Activated CD4-positive, CD25-positive, alpha-beta regulatory T cell treated with anti-CD3 and anti-CD28 coated beads, Interleukin-2, amount 50 U/mL, for 72 hours (primary cell): ENCODE measurements around the gene NFKBIB.
"Not testable (repeated sequence)": the region's sequence is repeated elsewhere in the genome, so short reads cannot be mapped to it uniquely, and the experiment has no call there.

Source experiments
- DNase-seq: peaks from one replicate; pipeline ENCODE4 v3.0.0; 2021

NFKBIB gene, protein sequence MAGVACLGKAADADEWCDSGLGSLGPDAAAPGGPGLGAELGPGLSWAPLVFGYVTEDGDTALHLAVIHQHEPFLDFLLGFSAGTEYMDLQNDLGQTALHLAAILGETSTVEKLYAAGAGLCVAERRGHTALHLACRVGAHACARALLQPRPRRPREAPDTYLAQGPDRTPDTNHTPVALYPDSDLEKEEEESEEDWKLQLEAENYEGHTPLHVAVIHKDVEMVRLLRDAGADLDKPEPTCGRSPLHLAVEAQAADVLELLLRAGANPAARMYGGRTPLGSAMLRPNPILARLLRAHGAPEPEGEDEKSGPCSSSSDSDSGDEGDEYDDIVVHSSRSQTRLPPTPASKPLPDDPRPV

DNA sequence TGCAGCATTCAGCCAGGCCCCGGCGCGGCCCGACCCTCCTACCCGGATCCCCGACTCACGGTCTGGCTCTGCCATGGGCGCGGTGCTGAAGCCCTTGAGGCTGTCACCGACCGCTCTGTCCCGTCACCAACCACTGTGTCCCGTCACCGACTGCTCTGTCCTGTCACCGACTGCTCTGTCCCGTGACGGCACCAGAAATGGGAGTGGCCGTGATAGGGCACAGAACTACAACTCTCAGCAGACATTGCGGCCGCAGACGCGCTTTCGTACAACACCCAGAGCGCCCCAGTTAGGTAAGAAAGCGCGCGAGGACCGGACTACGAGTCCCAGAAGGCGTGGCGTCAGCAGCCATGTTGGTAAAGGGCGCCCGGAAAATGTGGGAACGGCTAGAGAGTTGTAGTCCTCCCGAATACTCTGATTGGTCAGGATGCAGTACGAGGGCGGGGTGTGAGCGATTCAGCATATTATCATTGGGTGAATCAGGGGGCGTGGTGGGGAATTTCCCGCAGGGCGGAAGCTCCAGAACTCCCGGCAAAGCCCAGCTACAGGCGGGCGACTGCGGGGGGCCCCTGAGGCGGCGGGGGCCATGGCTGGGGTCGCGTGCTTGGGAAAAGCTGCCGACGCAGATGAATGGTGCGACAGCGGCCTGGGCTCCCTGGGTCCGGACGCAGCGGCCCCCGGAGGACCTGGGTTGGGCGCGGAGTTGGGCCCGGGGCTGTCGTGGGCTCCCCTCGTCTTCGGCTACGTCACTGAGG is at the start of gene NFKBIB, which contains the start of gene SIRT2:
Gene NFKBIB, plus strand, starts transcription at position 523 of the 755 bp plus-strand sequence. Its CDS starts 64 bp downstream, at position 587.
Gene SIRT2, minus strand, starts transcription at position 172 of the 755 bp plus-strand sequence. Its CDS starts 97 bp downstream, at position 75.
- DNase-seq = peak; percentile 94

DNA sequence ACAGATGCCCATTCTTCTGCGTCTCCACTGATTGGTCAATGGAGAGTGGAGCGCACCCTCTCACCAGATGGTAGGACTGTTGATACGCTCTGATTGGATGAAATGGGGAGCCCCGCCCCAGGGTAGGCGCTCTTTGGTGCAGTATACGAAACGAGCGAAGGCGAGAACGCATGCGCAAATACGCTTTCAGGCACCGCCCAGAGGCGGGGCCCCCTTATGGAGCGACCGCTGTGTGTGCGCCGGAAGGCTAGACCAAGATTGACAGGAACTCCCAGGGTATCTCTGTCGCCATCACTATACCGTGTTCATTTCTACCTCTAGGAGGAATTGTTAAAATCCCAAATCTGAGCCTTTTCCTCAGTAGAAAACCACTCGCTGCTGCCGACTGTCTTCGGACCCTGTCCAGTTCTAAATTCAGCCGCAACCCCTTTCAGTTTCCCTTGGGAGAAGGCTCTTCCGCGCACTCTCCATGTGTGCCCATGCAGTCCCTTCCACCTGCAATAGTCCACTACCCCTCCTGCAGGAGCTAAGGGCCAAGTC is 49.3 kb upstream of the NFKBIB start:
- DNase-seq = peak; percentile 97

DNA sequence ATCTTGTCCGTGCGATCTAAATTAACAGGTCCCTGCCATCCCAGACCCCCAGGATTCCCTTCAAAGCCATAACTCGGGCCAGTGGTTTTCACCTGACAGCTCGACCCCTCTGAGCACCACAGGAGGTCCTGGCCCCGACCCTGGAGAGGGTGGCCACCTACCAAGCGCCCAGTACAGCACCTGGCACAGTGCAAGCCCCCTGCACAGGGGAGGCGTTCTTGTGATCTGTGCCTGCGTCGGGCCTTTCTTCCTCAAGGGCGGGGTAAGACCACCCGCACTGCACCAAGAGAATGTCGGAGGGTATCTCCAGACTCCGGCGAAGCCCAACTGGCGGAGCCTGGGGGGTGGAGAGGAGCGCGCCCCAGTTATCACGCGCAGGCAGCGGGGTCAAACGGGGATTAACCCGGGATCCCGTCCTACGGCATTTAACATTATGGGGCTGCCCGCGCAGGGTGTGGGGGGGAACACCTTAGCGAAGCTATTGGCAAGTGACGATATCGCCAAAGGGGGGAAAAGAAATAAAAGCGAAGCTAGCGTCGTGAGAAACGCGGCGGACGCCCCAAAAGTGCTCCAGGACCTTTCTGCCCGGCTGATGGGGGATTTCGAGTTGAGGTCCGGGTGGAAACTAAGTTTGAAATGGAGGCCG is 48.7 kb upstream of the NFKBIB start:
- peak; percentile 47 for DNase-seq

DNA sequence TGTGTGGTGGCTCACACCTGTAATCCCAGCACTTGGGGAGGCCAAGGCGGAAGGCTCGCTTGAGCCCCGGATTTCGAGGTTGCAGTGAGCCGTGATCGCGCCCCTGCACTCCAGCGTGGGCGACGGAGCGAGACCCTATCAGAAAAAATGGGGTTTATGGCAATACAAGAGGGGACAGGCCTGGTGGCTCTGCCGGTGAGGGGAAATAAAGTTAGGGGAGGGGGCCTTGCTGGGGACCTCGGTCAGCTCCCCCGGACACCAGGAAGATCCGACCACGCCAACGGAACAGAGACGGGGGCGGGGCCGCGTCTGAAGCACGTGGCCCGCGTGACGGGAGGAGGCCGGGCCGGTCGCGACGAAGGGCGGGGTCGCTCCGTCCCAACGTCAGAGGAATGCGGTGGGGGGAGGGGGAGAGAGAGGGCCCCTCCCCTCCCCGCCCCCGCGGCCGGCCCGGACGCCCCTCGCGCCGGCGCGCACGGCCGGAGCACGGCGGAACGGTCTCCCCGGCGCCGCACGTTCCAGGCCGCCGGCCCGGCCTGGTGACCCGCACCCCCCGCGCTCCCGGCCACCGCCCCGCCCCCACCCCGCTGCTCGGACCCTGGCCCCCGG is 48.0 kb upstream of the NFKBIB start:
- DNase-seq = peak; percentile 89

DNA sequence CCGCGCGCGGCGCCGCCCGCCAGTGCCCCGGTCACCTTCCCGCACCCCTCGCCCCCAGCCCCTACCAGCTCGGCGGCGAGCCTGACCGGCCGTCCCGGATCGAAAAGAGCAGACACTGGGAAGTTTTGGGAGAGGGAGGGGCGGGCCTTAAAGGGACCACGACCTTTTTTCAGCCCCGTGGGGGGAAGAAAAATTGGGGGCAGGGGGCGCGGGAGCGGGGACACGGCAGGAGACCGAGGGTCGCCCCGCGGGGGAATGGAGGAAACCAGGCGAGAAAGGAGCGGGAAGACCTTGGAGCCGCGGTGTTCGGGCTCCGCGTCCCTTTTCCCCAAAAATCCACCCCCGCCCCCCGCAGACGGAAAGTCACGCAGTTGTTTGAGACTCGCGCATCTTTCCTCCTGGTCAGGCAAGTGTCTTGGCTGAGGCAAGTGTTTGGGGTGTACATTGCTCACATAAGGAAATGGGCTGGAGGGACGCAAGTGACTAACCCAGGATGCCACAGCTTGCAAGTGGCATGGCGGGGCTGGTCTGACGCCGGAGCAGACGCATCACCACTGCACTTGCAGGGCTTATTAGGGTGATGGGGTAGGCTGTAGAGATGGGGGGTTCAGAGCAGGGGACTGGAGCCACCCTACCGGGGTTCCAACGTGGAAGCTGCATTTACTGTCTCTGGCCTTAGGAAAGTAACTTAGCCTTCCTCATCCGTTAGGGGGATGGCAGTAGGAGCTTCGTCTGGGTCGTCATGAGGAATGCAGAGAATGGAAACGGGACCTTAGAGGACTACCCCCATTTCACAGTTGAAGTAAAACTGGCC is 47.3 kb upstream of the NFKBIB start:
- DNase-seq = peak; percentile 63

DNA sequence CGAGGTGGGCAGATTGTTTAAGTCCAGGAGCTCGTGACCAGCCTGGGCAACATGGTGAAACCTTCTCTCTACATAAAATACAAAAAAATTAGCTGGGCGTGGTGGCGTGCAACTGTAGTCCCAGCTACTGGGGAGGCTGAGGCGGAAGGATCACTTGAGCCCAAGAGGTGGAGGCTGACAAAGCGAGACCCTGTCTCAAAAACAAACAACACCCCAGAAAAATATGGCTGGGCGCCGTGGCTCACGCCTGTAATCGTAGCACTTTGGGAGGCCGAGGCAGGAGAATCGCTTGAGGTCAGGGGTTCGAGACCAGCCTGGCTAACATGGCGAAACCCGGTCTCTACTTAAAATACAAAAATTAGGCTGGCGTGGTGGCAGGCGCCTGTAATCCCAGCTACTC is 46.6 kb upstream of the NFKBIB start:
- DNase-seq = no peak

DNA sequence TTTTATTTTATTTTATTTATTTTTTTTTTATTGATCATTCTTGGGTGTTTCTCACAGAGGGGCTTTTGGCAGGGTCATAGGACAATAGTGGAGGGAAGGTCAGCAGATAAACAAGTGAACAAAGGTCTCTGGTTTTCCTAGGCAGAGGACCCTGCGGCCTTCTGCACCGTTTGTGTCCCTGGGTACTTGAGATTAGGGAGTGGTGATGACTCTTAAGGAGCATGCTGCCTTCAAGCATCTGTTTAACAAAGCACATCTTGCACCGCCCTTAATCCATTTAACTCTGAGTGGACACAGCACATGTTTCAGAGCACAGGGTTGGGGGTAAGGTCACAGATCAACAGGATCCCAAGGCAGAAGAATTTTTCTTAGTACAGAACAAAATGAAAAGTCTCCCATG is 44.8 kb upstream of the NFKBIB start:
- DNase-seq = not testable (repeated sequence)

DNA sequence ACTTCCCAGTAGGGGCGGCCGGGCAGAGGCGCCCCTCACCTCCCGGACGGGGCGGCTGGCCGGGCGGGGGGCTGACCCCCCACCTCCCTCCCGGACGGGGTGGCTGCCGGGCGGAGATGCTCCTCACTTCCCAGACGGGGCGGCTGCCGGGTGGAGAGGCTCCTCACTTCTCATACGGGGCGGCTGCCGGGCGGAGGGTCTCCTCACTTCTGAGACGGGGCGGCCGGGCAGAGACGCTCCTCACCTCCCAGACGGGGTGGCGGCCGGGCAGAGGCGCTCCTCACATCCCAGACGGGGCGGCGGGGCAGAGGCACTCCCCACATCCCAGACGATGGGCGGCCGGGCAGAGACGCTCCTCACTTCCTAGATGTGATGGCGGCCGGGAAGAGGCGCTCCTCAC is 44.0 kb upstream of the NFKBIB start:
- DNase-seq = not testable (repeated sequence)

DNA sequence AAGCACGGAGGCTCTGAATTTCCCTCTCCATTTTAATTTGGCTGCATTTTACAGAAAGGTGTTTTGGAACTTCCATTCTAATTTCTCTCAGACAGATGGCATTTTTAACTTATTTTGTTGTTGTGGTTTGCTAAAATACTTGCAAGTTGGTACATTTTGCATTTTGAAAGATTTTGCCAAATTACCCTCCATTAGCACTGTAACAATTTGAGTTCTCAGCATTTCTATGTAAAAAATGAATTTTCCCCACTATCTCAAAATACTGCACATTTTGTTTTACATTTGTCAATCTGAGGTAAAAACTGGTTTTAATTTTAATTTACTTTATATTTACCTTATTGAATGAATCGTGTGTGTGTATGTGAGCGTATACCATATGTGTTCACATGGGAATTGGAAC is 43.0 kb upstream of the NFKBIB start:
- no peak for DNase-seq

DNA sequence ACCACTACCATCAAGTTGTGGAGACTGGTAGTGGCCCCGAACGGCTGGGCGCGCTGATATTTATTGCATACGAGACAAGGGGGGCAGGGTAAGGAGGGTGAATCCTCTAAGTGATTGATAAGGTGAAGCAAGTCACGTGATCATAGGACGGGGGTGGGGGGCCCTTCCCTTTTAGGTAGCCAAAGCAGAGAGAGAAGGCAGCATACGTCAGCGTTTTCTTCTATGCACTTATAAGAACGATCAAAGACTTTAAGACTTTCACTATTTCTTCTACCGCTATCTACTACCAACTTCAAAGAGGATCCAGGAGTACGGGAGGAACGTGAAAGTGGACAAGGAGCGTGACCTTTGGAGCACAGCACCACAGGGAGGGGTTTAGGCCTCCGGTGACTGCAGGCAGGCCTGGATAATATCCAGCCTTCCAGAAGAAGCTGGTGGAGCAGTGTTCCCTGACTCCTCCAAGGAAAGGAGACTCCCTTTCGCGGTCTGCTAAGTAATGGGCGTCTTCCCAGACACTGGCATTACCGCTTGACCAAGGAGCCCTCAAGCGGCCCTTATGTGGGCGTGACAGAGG is 40.1 kb upstream of the NFKBIB start:
- not testable (repeated sequence) for DNase-seq

DNA sequence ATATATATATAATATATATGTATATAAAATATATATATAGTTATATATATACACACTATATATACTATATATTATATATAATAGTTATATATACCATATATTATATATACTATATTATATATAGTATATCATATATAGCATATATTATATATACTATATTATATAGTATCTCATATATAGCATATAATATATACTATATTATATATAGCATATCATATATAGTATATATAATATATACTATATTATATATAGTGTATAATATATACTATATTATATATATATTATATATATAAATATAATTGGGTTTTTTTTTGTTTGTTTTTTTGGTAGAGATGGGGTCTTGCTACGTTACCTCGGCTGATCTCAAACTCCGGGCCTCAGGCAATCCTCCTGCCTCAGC is 38.4 kb upstream of the NFKBIB start:
- no peak for DNase-seq

DNA sequence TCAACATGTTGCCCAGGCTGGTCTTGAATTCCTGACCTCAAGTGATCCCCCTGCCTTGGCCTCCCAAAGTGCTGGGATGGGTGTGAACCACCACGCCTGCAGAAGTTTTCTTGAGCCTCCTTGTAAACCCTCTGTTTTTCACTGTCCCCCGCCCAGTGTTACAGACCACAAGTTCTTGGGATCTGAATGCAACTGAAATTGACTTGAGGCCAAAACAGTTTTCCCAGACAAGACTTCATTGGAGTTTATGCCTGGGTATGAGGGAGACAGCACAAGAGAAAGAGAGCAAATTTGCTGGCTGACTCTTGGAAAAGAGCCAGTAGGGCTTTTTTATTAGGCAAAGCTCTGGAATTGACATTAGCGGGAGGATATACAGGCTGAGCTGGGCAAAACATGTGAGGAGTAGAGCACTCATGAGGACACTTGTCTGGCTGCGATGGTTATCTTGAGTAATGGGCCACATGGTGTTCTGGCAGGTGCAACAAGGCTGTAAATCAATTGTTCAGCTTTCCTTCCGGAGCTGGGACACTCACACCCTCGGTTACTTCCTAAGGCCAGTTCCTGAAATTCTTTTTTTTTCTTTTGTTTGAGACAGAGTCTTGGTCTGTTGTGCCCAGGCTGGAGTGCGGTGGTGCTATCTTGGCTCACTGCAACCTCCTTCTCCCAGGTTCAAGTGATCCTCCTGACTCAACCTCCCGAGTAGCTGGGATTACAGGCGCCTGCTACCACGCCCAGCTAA is 37.3 kb upstream of the NFKBIB start:
- no peak for DNase-seq

DNA sequence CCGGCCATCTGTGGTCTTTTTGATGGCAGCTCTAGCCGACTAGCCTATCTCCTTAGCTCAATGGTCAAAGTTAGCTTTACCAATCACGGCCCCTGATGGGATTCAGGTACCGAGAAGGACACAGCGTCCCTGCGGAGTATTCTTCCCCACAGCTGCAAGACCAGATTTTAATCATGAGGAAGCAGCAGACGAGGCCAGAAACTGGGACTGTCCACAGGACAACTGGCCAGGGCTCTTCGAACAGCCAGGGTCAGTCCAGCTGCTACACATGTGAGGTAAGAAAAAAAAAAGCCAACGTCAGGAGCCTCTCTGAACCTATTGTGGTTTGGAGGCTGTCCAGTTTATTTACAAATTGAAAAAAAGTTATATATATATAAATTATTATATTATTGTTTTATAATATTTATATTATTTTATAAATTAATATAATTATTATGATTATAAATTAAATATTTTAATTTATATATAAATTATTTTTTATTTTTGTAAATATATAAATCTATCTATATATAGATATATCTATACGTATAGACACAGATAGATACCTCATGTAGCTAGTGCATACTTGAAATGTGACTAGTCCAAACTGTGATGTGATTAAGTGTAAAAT is 32.5 kb upstream of the NFKBIB start:
- no peak for DNase-seq

DNA sequence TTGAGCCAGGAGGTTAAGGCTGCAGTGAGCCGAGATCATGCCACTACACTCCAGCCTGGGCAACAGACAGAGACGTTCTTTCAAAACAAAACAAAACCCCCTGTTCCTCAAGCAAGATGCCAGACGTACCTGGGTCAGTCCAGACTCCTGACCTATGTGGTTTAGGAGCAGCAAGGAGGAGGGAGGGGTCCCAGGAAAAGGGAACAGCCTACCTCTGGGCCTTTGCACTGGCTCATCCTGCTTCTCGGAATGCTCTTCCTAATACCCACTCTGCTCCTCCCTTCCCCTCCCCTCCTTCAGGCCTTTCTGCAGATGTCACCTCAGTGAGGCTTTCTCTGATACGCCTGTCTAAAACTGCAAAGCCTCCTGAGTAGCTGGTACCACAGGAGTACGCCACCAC is 31.2 kb upstream of the NFKBIB start:
- DNase-seq = no peak

DNA sequence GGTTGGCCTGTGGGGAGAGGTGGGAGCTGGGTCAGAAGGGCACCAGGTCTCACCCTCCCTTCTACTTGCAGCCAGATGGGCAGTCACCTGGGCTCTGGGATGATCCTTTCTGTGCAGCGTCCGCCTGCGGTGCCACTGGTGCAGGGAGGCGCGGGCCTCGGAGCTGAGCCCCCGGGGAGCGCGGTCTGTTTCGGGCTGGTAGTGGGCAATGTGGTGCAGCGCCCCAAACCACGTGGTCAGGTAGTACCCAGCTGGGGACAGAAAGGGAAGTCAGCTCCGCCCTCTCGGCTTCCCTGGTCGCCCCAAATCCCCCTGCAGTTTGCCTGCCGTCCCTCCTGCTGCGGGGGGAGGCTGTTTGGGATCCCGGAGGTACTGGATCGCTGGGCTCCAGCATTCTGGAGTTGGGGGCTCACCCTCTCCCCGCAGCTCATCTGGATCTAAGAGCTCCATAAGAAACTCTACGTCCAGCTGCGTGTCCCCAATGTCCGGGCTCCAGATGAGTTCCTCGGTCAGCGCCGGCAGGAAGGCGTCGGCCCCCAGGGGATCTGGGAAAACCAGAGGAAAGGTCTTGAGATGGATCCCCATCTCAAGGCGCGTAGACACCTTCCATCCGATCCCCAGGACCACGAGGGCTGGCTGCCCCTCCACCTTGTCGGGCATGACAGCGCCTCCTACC is 30.5 kb upstream of the NFKBIB start:
- no peak for DNase-seq

DNA sequence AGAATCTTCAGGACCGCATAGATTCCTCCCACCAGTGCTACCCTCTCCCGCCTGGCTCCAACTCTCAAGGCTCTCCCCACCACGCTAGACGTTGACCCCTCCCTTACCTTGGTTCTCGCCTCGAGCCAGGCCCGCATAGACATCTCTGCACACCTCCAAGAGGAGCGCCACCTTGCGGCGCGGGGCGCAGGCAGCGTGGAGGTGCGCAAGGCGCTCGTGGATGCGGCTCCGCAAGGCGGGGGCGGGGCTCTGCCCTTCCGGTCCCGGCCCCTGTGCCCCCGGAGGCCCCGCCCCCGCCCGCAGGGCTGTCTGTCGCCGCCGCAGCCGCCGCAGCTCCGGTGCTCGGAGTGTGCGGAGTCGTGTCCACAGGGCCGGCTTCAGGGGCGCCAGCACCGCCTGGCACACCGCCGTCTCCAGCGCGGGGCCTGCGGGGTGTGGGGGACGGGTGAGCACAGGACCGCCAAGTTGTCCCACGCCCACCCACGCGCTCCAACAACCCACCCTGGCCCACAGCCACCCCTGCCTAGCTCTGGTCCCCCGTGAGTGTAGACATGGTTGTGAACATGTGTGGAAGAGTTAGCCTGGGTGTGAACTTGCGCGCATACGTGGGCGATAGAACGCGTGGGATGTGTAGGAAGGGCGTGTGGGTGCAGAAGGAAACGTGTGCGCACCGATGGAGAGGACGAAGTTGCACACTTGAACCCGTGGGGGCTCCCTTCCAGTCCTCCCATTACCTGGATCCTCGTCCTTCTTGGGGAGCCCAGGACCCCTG is 29.7 kb upstream of the NFKBIB start:
- DNase-seq = peak; percentile 92

DNA sequence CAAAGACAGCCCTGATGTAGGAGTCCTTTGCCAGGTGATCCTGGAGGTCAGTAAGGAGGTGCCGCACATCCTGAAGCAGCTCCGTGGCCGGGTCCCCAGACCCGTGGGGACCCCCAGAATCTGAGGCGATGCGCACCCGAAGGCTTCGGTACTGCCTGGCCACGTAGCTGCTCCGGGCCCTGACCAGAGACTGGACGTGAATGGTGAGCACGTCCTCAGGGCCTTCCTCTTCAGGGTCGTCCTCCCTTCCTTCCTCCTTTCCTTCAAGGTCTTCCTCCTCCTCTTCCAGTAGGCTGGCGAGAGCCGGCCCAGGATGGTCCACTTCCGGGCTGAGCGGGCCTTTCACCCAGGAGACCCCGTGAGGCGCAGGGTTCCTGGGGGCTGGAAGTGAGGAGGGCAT is 29.2 kb upstream of the NFKBIB start:
- no peak for DNase-seq

DNA sequence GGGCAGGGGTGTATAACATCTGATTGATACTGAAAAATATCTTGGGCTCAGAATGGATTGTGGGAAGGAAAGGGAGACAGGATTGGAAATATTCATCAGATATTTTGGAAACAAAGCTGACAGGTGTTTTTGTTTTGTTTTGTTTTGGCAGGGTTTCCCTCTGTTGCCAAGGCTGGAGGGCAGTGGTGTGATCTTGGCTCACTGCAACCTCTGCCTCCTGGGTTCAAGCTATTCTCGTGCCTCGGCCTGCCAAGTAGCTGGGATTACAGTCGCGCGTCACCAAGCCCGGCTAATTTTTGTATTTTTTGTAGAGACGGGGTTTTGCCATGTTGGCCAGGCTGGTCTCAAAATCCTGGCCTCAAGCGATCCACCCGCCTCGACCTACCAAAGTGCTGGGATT is 26.4 kb upstream of the NFKBIB start:
- not testable (repeated sequence) for DNase-seq
